ENCODE results near the gene PPP6R1.

The PPP6R1 gene

DNA sequence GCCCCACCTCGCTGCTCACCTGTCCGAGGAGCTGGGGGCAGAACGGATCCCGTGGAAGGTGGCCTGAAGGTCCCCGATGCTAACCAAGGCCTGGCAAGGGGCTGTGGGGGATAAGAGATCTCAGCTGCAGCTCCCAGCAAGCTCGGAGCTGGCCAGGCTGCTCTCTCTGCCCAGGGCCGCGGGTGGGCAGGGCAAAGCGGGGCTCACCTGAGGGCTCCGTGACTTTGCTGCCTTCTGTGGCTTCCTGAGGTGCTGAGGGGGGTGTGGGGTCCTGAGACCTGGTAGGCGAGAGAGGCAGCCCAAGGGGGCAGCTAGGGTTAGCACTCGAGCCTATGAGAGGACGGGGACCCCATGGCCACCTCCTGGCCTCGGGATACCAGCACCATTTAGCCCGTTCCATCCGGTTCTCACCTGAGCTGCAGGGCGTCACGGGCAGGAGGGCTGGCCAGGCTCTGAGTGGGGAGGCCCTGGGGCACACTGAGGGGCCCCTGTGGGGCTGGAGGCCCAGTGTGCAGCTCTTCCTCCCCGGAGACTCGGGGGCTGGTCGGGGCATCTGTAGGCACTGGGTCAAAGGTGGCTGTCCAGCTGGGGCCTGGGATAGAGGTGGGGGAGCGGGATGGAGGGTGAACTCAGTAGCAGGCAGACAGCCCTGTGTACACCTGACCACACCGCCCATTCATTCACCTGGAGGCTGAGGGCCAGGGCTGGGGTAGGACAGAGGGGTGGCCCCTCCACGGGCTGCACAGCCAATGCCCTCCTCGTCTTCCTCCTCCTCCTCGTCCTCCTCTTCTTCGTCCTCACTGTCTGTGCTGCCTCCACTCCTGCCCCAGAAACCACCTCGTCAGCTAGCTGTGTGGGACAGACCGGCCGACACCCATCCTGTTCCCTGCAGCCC is 27.2 kb downstream of the PPP6R1 start:
- H3K4me3 ChIP-seq (ENCODE audit: low read depth, low read length), result no peak overlapping the region
- no peak overlapping the region for H2AFZ ChIP-seq (ENCODE audit: insufficient read depth, low read length, poor library complexity)
- H2BK5ac ChIP-seq (ENCODE audit: low read depth, low read length, poor library complexity), result no peak overlapping the region
- H4K8ac ChIP-seq (ENCODE audit: low read depth, low read length), result no peak overlapping the region
- no peak overlapping the region for H3K18ac ChIP-seq (ENCODE audit: low read length)
- WGBS (ENCODE audit: extremely low coverage, insufficient coverage, insufficient read length), result no CpG with 5 or more reads among the region's 30 CpGs
- H2AK5ac ChIP-seq (ENCODE audit: low read length), result no peak overlapping the region
- no peaks in the 10 kb centered on the region for H3K4me1 ChIP-seq (ENCODE audit: control insufficient read depth in 1 of 2, insufficient read depth in 2 of 2, low read length in 2 of 2)
- H3K23ac ChIP-seq (ENCODE audit: low read length), result no peak overlapping the region
- no peaks in the 10 kb centered on the region for H3K79me2 ChIP-seq (ENCODE audit: control insufficient read depth, insufficient read depth, low read length, poor library complexity)
- no peaks in the 10 kb centered on the region for H3K79me1 ChIP-seq (ENCODE audit: low read length)
- H2BK12ac ChIP-seq (ENCODE audit: low read length), result no peak overlapping the region
- H3K9ac ChIP-seq (ENCODE audit: low read length), result no peak overlapping the region
- peaks cover 72 to 78% of the 10 kb centered on the region in 2 experiments for H3K36me3 ChIP-seq (ENCODE audit: control insufficient read depth in 1 of 2, insufficient read depth in 2 of 2, low read length in 2 of 2)
- H3K27me3 ChIP-seq (ENCODE audit: insufficient read depth, low read length), result no peaks in the 10 kb centered on the region
- no peak overlapping the region for H3K4ac ChIP-seq (ENCODE audit: low read depth, low read length)
- no peak overlapping the region for H3K14ac ChIP-seq (ENCODE audit: low read length)
- H4K12ac ChIP-seq (ENCODE audit: low read depth, low read length), result no peak overlapping the region
- H3K4me2 ChIP-seq (ENCODE audit: low read length), result no peak overlapping the region
- no peak overlapping the region for H2BK120ac ChIP-seq (ENCODE audit: insufficient read depth, low read length, poor library complexity)
- no peak overlapping the region for H4K91ac ChIP-seq (ENCODE audit: low read depth, low read length)
- no peak for DNase-seq
- no peak overlapping the region for H3K27ac ChIP-seq (ENCODE audit: low read depth, low read length)
- H3K9me3 ChIP-seq (ENCODE audit: insufficient read depth, low read depth, low read length), result peaks cover 1% of the 10 kb centered on the region

DNA sequence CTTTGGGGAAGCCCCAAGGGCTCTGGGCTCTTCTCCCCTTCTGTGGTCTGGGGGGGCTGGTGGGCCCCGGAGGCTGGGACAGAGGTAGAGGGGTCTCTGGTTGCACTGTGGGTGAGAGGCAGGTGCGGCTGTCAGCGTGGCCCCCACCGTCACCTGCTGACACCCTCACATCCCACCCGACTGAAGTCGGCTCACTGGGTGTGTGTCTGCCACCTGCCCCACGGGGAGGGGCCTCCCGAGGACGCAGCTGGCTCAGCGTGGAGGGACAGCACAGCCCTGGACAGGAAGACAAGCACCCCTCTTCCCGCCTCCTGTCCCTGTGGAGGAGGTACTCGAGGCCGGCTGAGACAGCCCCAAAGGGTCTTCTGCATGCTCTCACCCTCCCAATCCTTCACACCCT is 28.0 kb downstream of the PPP6R1 start:
- WGBS (ENCODE audit: extremely low coverage, insufficient coverage, insufficient read length), result no CpG with 5 or more reads among the region's 13 CpGs
- no peaks in the 10 kb centered on the region for H3K4me1 ChIP-seq (ENCODE audit: control insufficient read depth in 1 of 2, insufficient read depth in 2 of 2, low read length in 2 of 2)
- H4K91ac ChIP-seq (ENCODE audit: low read depth, low read length), result no peak overlapping the region

DNA sequence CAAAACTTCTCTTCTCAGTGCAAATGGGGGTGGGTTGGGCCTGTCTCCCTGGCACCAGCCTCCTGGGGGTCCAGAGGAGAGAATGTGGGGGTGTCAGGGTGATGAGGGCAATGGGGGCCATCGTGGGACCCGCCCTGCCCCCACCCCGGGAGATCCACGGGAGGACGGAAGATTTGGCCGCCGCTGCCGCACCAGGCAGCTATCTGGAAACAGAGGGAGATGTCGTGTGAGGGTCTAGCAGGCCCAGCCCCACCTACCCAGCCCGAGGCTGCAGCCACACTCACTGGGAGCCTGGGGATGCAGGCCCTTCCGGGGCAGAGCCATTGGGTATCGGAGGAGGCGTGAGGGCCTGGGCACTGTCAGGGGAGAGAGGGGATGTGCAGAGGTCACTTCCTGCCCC is 28.5 kb downstream of the PPP6R1 start:
- Histone ChIP-seq H3K23ac (ENCODE audit: low read length) (no peak overlapping the region), H3K36me3 (ENCODE audit: control insufficient read depth in 1 of 2, insufficient read depth in 2 of 2, low read length in 2 of 2) (peaks cover 67 to 69% of the 10 kb centered on the region in 2 experiments), H3K79me2 (ENCODE audit: control insufficient read depth, insufficient read depth, low read length, poor library complexity) (no peaks in the 10 kb centered on the region), H2AFZ (ENCODE audit: insufficient read depth, low read length, poor library complexity) (no peak overlapping the region), H2BK5ac (ENCODE audit: low read depth, low read length, poor library complexity) (no peak overlapping the region), H3K79me1 (ENCODE audit: low read length) (no peaks in the 10 kb centered on the region), H3K14ac (ENCODE audit: low read length) (no peak overlapping the region), H2BK120ac (ENCODE audit: insufficient read depth, low read length, poor library complexity) (no peak overlapping the region), H4K12ac (ENCODE audit: low read depth, low read length) (no peak overlapping the region), H4K8ac (ENCODE audit: low read depth, low read length) (no peak overlapping the region), H2BK12ac (ENCODE audit: low read length) (no peak overlapping the region), H3K27me3 (ENCODE audit: insufficient read depth, low read length) (no peaks in the 10 kb centered on the region), H3K4me3 (ENCODE audit: low read depth, low read length) (no peak overlapping the region), H3K4ac (ENCODE audit: low read depth, low read length) (no peak overlapping the region), H4K91ac (ENCODE audit: low read depth, low read length) (no peak overlapping the region), H3K9ac (ENCODE audit: low read length) (no peak overlapping the region), H3K4me2 (ENCODE audit: low read length) (no peak overlapping the region), H3K27ac (ENCODE audit: low read depth, low read length) (no peak overlapping the region), H2AK5ac (ENCODE audit: low read length) (no peak overlapping the region), H3K9me3 (ENCODE audit: insufficient read depth, low read depth, low read length) (peaks cover 1% of the 10 kb centered on the region), H3K4me1 (ENCODE audit: control insufficient read depth in 1 of 2, insufficient read depth in 2 of 2, low read length in 2 of 2) (no peaks in the 10 kb centered on the region), H3K18ac (ENCODE audit: low read length) (no peak overlapping the region)
- no peak for DNase-seq
- WGBS (ENCODE audit: extremely low coverage, insufficient coverage, insufficient read length), result no CpG with 5 or more reads among the region's 13 CpGs

More for the DNA sequence above, 28.0 kb downstream of the PPP6R1 start:
- Histone ChIP-seq H3K27me3 (ENCODE audit: insufficient read depth, low read length) (no peaks in the 10 kb centered on the region), H3K79me2 (ENCODE audit: control insufficient read depth, insufficient read depth, low read length, poor library complexity) (no peaks in the 10 kb centered on the region), H3K79me1 (ENCODE audit: low read length) (no peaks in the 10 kb centered on the region), H2BK12ac (ENCODE audit: low read length) (no peak overlapping the region), H3K9ac (ENCODE audit: low read length) (no peak overlapping the region), H3K23ac (ENCODE audit: low read length) (no peak overlapping the region), H3K9me3 (ENCODE audit: insufficient read depth, low read depth, low read length) (peaks cover 1% of the 10 kb centered on the region), H3K4me2 (ENCODE audit: low read length) (no peak overlapping the region), H3K36me3 (ENCODE audit: control insufficient read depth in 1 of 2, insufficient read depth in 2 of 2, low read length in 2 of 2) (peaks cover 68 to 70% of the 10 kb centered on the region in 2 experiments), H2AK5ac (ENCODE audit: low read length) (no peak overlapping the region), H2BK120ac (ENCODE audit: insufficient read depth, low read length, poor library complexity) (no peak overlapping the region), H4K12ac (ENCODE audit: low read depth, low read length) (no peak overlapping the region), H4K8ac (ENCODE audit: low read depth, low read length) (no peak overlapping the region), H2BK5ac (ENCODE audit: low read depth, low read length, poor library complexity) (no peak overlapping the region), H3K14ac (ENCODE audit: low read length) (no peak overlapping the region), H3K4me3 (ENCODE audit: low read depth, low read length) (no peak overlapping the region), H3K27ac (ENCODE audit: low read depth, low read length) (no peak overlapping the region), H3K4ac (ENCODE audit: low read depth, low read length) (no peak overlapping the region), H3K18ac (ENCODE audit: low read length) (no peak overlapping the region), H2AFZ (ENCODE audit: insufficient read depth, low read length, poor library complexity) (no peak overlapping the region)
- no peak for DNase-seq

- Histone ChIP-seq H2BK5ac (ENCODE audit: low read depth, low read length, poor library complexity) (no peak overlapping the region), H4K8ac (ENCODE audit: low read depth, low read length) (no peak overlapping the region), H2AFZ (ENCODE audit: insufficient read depth, low read length, poor library complexity) (no peak overlapping the region), H3K4me2 (ENCODE audit: low read length) (no peak overlapping the region), H3K9ac (ENCODE audit: low read length) (no peak overlapping the region), H3K9me3 (ENCODE audit: insufficient read depth, low read depth, low read length) (peaks cover 1% of the 10 kb centered on the region), H3K27ac (ENCODE audit: low read depth, low read length) (no peak overlapping the region), H3K4me1 (ENCODE audit: control insufficient read depth in 1 of 2, insufficient read depth in 2 of 2, low read length in 2 of 2) (no peaks in the 10 kb centered on the region), H3K4me3 (ENCODE audit: low read depth, low read length) (no peak overlapping the region), H3K4ac (ENCODE audit: low read depth, low read length) (no peak overlapping the region), H3K27me3 (ENCODE audit: insufficient read depth, low read length) (no peaks in the 10 kb centered on the region), H3K18ac (ENCODE audit: low read length) (no peak overlapping the region), H3K14ac (ENCODE audit: low read length) (no peak overlapping the region), H3K36me3 (ENCODE audit: control insufficient read depth in 1 of 2, insufficient read depth in 2 of 2, low read length in 2 of 2) (peaks cover 66% of the 10 kb centered on the region in 2 experiments), H3K23ac (ENCODE audit: low read length) (no peak overlapping the region), H3K79me2 (ENCODE audit: control insufficient read depth, insufficient read depth, low read length, poor library complexity) (no peaks in the 10 kb centered on the region), H4K91ac (ENCODE audit: low read depth, low read length) (no peak overlapping the region), H2BK12ac (ENCODE audit: low read length) (no peak overlapping the region), H2BK120ac (ENCODE audit: insufficient read depth, low read length, poor library complexity) (no peak overlapping the region), H4K12ac (ENCODE audit: low read depth, low read length) (no peak overlapping the region), H2AK5ac (ENCODE audit: low read length) (no peak overlapping the region), H3K79me1 (ENCODE audit: low read length) (no peaks in the 10 kb centered on the region)
- DNase-seq, result no peak
- no CpG with 5 or more reads among the region's 17 CpGs for WGBS (ENCODE audit: extremely low coverage, insufficient coverage, insufficient read length)
These were observed 29.0 kb downstream of the PPP6R1 start for GRCh38 chr19:55229789-55230182.

Measured in trophoblast cell (in vitro differentiated cells and primary cell).